Body of pancreas (tissue), 4 donors: ENCODE results near the gene GSE1. TPM values are rescaled to one million over a fixed set of nuclear protein-coding genes. Genes with fewer than 3 reads are reported as not detected.

Source experiments
- ATAC-seq: fragments of 150-250 bp; one replicate; pipeline ENCODE4 v1.9.1; 2016
- DNase-seq, 4 donors: peaks; one replicate each; pipeline ENCODE4 v3.0.0-alpha.2; 2019
- H3K27ac ChIP-seq, 4 donors: fragments of 200-600 bp; sonication (generic); 1 replicate in 3 of 4; 2 replicates in 1 of 4; pipeline versions ENCODE4 v1.5.1 to v1.6.1; 2016 to 2019; ENCODE audit warnings: mild to moderate bottlenecking in 1 of 4, mixed read lengths in 1 of 4, moderate library complexity in 1 of 4
- H3K27me3 ChIP-seq, 2 donors: fragments of 200-600 bp; sonication (generic); one replicate each; pipeline ENCODE4 v1.6.0; 2016; ENCODE audit warnings: mild to moderate bottlenecking in 1 of 2
- H3K36me3 ChIP-seq, 2 donors: fragments of 200-600 bp; sonication (generic); replicated peaks in 1 of 2; 2 replicates each; pipeline ENCODE4 v1.5.1; 2016; ENCODE audit warnings: low read depth in 2 of 2; ENCODE audit not compliant: insufficient read depth in 1 of 2
- H3K4me1 ChIP-seq: fragments of 200-600 bp; sonication (generic); one replicate; pipeline ENCODE4 v1.6.0; 2016
- H3K4me3 ChIP-seq, 2 donors: fragments of 200-600 bp; sonication (generic); 1 replicate in 1 of 2; 2 replicates in 1 of 2; pipeline ENCODE4 v1.5.1; 2016 to 2019
- H3K9me3 ChIP-seq, 3 donors: fragments of 200-600 bp; sonication (generic); 1 replicate in 2 of 3; 2 replicates in 1 of 3; pipeline ENCODE4 v1.5.1; 2016
- POLR2A ChIP-seq, 3 donors: fragments of 450-650 bp; IDR thresholded peaks; one replicate each; pipeline ENCODE4 v1.6.1; 2016; ENCODE audit warnings: antibody characterized with exemption in 3 of 3, mild to moderate bottlenecking in 2 of 3
- WGBS, 2 donors: methylation state at CpG; one replicate each; pipeline ENCODE4 v1.1.5; 2017; 5-methylcytosine and 5-hydroxymethylcytosine counted together
- intact Hi-C: fragments of 100-400 bp; cut with DNase I; formaldehyde crosslinking; loops from one replicate; pipeline ENCODE4 v1.15.1; 2023
- total RNA-seq, 2 donors: library from RNA; depleted of rRNA; stranded (reverse); fragments of >200 nt; gene quantifications; one replicate each; pipeline ENCODE4 v1.1.0, GENCODE V29; 2016
- TF ChIP-seq, protein P1 (sequence below), 7 experiments: fragments of 450-650 bp in 4 of 7; fragments of 200-600 bp in 3 of 7; sonication (generic) in 3 of 7; IDR thresholded peaks; one replicate each; pipeline ENCODE4 v1.5.1; 2016 to 2019; ENCODE audit warnings: antibody characterized with exemption in 7 of 7

The GSE1 gene
- total RNA-seq, 2 donors from 2014 or later: 76.5 to 221 TPM

- TF ChIP-seq, protein P1, sequence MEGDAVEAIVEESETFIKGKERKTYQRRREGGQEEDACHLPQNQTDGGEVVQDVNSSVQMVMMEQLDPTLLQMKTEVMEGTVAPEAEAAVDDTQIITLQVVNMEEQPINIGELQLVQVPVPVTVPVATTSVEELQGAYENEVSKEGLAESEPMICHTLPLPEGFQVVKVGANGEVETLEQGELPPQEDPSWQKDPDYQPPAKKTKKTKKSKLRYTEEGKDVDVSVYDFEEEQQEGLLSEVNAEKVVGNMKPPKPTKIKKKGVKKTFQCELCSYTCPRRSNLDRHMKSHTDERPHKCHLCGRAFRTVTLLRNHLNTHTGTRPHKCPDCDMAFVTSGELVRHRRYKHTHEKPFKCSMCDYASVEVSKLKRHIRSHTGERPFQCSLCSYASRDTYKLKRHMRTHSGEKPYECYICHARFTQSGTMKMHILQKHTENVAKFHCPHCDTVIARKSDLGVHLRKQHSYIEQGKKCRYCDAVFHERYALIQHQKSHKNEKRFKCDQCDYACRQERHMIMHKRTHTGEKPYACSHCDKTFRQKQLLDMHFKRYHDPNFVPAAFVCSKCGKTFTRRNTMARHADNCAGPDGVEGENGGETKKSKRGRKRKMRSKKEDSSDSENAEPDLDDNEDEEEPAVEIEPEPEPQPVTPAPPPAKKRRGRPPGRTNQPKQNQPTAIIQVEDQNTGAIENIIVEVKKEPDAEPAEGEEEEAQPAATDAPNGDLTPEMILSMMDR (IDR thresholded peaks at IDR 0.05): no peak
- TF ChIP-seq POLR2A (IDR thresholded peaks at IDR 0.05): no peak
- H3K36me3 ChIP-seq: peaks cover 40 to 43% of the 10 kb centered on the region in 2 donors
- H3K4me1 ChIP-seq: peaks cover 5% of the 10 kb centered on the region
- peak overlapping the region in 1 of 4 donors; percentile 14 for H3K27ac ChIP-seq
- no peak overlapping the region for H3K4me3 ChIP-seq
- ATAC-seq: no peak
- WGBS, 2 donors: 80 to 82% methylated on average over 2 to 3 of the region's 3 CpGs
- no peaks in the 10 kb centered on the region for H3K27me3 ChIP-seq
- intact Hi-C loops: no loop called here
- no peak for DNase-seq
- no peaks in the 10 kb centered on the region for H3K9me3 ChIP-seq
These were observed 44.9 kb downstream of the GSE1 start for GRCh38 chr16:85657996-85658395.

DNA sequence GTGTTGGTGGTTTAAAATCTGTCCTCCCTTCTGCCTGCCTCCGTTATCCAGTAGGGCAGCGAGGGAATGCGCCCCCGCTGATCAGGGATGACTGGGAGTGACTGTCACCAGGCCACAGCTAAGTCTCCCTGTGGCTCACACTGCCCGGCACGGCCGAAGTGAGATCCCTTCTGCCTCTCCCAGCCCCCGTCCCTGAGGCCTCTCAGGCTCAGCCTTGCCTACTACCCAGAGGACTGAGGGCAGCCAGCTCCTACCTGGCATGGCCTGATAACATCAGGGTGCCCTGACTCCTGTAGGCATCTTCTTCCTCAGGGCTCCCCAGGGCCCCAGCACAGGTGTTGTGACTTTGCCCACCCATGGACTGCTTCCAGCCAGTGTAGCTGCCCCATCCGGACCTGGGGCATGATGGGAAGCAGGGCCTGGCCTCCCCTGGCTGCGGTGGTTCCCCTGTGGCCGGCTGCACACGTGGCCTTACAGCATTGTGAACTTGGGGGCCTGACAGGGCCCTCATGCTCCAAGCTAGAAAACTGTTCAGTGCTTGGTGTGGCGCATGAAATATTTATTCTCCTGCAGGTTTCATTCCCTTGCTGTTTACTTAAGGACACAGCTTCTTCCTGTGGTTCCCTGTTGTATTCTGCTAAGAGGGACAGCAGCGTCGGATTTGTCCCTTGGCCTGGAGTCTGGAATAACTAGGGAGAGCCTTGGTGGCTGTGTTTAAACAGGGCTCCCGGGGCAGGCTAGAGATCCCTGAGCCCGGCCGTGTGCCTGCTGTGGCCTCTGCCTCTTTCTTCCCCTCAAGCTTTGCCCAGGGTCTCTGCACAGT, 45.6 kb downstream of the GSE1 start:
- Histone ChIP-seq H3K36me3 (peaks cover 42 to 47% of the 10 kb centered on the region in 2 donors), H3K9me3 (no peaks in the 10 kb centered on the region), H3K4me3 (no peak overlapping the region), H3K4me1 (peaks cover 4% of the 10 kb centered on the region), H3K27me3 (no peaks in the 10 kb centered on the region), H3K27ac (peak overlapping the region in 1 of 4 donors; percentile 14)
- DNase-seq (no peak), ATAC-seq (no peak)
- intact Hi-C loops: no loop called here
- TF ChIP-seq, protein P1 (IDR thresholded peaks at IDR 0.05): no peak
- TF ChIP-seq POLR2A (IDR thresholded peaks at IDR 0.05): no peak
- 81 to 85% methylated on average over 10 to 18 of the region's 18 CpGs for WGBS, 2 donors

- no peak overlapping the region for H3K27ac ChIP-seq
- 92 to 95% methylated on average over 8 of the region's 8 CpGs for WGBS, 2 donors
- intact Hi-C loops: no loop called here
- no peak for DNase-seq
- no peak for ATAC-seq
- no peaks in the 10 kb centered on the region for H3K9me3 ChIP-seq
- TF ChIP-seq POLR2A (IDR thresholded peaks at IDR 0.05): no peak
- TF ChIP-seq, protein P1 (IDR thresholded peaks at IDR 0.05): no peak
- H3K27me3 ChIP-seq: no peaks in the 10 kb centered on the region
- H3K4me1 ChIP-seq: peaks cover 8% of the 10 kb centered on the region
- H3K36me3 ChIP-seq: peaks cover 42 to 50% of the 10 kb centered on the region in 2 donors
- no peak overlapping the region for H3K4me3 ChIP-seq
These were observed 46.2 kb downstream of the GSE1 start for GRCh38 chr16:85659336-85659735.

GRCh38 chr16:85659805-85660511, 46.8 kb downstream of the GSE1 start:
- peak; percentile 63 for ATAC-seq
- H3K4me3 ChIP-seq: no peak overlapping the region
- H3K27ac ChIP-seq: no peak overlapping the region
- no peaks in the 10 kb centered on the region for H3K27me3 ChIP-seq
- peaks cover 40 to 53% of the 10 kb centered on the region in 2 donors for H3K36me3 ChIP-seq
- intact Hi-C loops: no loop called here
- WGBS, 2 donors: 73% methylated on average over 8 to 11 of the region's 12 CpGs
- DNase-seq: peak; percentile 56 to 76 (median 63)
- H3K9me3 ChIP-seq: no peaks in the 10 kb centered on the region
- no peak for TF ChIP-seq POLR2A (IDR thresholded peaks at IDR 0.05)
- TF ChIP-seq, protein P1 (IDR thresholded peaks at IDR 0.05): peak; percentile 65 to 86 (median 74)
- peaks cover 8% of the 10 kb centered on the region for H3K4me1 ChIP-seq
